ENCODE data around the gene LRIG1.

GRCh38 chr3:66381626-66382025 lies 119.2 kb downstream of the LRIG1 start:
- TF ChIP-seq CTCF (IDR thresholded peaks at IDR 0.05) (no peak), POLR2A (IDR thresholded peaks at IDR 0.05) (no peak)

All from prostate gland (tissue), 2 donors.